GM12878 (cell line): ENCODE data around the gene TACC2.

Source experiments
- RAD51 ChIP-seq: fragments of 450-650 bp; IDR thresholded peaks from 2 replicates; pipeline ENCODE4 v1.6.1; 2016; ENCODE audit warnings: moderate library complexity, mild to moderate bottlenecking, inconsistent platforms
- SP1 ChIP-seq: IDR thresholded peaks from one replicate; pipeline ENCODE4 v1.6.1; 2011; ENCODE audit warnings: low read depth, low read length
- TCF7 ChIP-seq: IDR thresholded peaks from 2 replicates; pipeline ENCODE4 v1.6.1; 2014; ENCODE audit warnings: antibody characterized with exemption, borderline replicate concordance
- YY1 ChIP-seq: IDR thresholded peaks from 2 replicates; pipeline ENCODE4 v1.6.1; 2011; ENCODE audit warnings: low read depth, mild to moderate bottlenecking, low read length
- TF ChIP-seq, protein P1 (sequence below): IDR thresholded peaks from 2 replicates; pipeline ENCODE4 v1.6.1; 2011; ENCODE audit warnings: borderline replicate concordance, low read depth, mild to moderate bottlenecking, moderate library complexity, low read length; ENCODE audit not compliant: insufficient read depth, poor library complexity, severe bottlenecking

DNA sequence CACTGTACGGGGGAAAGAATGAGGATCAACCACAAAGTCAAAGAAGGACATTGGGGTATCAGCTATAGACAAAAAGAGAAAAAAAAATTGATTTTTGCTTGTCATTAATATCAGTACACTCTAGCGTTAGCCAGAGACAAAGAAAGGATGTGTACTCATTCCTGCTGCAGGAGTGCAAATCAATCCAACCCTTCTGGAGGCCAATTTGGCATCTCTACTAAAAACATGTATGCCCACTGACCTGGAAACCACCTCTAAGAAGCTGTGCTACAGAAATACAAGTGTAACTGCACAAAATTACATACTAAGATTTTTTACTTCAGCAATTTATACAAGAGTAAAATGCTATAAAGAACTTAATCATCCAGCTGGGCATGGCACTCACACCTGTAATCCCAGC lies 27.5 kb upstream of the TACC2 start:
- TF ChIP-seq TCF7 (no peak), RAD51 (no peak), SP1 (no peak), YY1 (no peak)
- TF ChIP-seq, protein P1, sequence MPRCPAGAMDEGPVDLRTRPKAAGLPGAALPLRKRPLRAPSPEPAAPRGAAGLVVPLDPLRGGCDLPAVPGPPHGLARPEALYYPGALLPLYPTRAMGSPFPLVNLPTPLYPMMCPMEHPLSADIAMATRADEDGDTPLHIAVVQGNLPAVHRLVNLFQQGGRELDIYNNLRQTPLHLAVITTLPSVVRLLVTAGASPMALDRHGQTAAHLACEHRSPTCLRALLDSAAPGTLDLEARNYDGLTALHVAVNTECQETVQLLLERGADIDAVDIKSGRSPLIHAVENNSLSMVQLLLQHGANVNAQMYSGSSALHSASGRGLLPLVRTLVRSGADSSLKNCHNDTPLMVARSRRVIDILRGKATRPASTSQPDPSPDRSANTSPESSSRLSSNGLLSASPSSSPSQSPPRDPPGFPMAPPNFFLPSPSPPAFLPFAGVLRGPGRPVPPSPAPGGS: no peak
